IPS-NIHi7 (cell line): ENCODE measurements around the gene ANXA8.
"Not testable (repeated sequence)": the region's sequence is repeated elsewhere in the genome, so short reads cannot be mapped to it uniquely, and the experiment has no call there.

ENCODE experiments used
- DNase-seq: peaks from one replicate; pipeline ENCODE4 v3.0.0; 2012; ENCODE audit warnings: mixed read lengths; ENCODE audit errors: extremely low spot score

Gene ANXA8, protein sequence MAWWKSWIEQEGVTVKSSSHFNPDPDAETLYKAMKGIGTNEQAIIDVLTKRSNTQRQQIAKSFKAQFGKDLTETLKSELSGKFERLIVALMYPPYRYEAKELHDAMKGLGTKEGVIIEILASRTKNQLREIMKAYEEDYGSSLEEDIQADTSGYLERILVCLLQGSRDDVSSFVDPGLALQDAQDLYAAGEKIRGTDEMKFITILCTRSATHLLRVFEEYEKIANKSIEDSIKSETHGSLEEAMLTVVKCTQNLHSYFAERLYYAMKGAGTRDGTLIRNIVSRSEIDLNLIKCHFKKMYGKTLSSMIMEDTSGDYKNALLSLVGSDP

DNA sequence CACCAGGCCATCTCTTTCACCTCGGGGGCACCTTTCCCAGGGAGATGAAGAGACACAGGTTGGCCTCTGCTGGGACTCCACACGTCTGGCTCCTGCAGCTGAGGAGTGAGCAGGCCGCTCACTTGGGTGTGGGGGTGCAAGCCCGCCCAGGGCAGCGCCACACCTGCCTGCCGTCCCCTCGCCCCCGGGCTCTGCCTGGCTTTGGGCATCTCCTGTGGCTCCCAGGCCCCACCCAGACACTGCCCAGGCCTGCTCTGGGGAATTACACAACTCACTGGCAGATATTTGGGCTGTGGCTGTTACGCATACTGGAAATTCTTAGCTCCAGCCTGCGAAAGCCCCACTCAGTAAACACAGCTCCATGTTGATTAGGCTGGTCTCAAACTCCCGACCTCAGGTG is at the start of gene ANXA8:
ANXA8 (minus strand) TSS at position 193 of the 400 bp plus-strand sequence; CDS start at position 11, 182 bp downstream.
- DNase-seq, result not testable (repeated sequence)

DNA sequence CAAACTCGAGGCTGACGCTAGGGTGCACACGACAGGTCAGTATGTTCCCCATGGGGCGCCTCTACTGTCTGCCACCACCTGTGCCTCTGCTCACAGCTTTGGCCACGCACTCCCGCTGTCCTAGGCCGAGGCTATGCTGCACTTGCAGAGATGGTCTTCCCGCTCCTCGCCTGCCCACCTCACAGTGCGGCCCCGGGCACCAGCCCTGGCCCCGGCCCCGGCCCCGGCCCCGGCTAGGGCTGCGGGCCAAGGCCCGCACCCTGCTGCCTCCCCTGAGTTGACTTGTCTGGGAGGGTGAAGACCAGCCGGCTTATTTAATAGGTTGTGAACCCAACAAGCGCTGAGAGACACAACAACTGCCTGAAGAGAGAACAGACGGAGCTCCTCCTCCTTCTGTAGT is 39.6 kb upstream of the ANXA8 start, which contains the start of gene AGAP9:
AGAP9 (minus strand) TSS at position 164 of the 400 bp plus-strand sequence; CDS start at position 52, 112 bp downstream.
- DNase-seq, result not testable (repeated sequence)

DNA sequence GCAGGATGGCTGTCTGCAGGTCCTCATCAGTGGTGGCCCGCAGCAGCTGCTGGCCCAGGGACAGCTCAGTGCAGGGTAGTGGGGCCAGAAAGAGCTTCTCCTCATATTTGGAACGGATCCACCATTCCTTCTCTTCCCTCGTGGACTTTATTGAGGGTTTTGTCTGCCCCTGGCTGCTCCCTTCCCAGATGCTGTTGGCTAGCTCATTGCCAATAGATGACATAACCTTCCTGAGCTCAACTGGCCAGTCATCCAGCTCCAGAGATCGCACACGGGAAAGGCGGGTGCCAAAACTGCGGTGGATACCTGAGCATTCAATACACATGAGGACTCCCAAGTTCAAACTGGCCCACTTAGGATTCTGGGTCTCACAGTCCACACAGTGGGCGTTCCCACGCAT is 18.4 kb upstream of the ANXA8 start:
- DNase-seq, result not testable (repeated sequence)

DNA sequence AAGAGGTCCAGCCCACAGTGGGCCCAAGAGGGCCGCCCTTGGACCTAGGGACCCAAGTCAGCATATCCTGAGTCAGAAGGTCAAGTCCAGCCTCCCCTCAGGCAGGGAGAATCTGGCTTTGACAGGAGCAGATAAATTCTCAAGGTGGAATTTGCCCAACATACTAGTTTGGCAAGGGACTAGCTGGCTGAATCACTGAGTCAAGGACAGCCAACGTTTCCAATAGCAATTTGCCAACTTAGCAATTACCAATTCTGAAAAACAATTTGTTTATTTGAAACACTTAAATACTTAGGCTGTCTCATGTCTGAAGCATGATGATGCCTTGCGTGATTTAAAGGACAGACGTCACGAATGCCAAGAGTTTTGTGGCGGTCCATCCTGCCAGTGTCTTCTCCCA is 10.3 kb upstream of the ANXA8 start:
- not testable (repeated sequence) for DNase-seq

DNA sequence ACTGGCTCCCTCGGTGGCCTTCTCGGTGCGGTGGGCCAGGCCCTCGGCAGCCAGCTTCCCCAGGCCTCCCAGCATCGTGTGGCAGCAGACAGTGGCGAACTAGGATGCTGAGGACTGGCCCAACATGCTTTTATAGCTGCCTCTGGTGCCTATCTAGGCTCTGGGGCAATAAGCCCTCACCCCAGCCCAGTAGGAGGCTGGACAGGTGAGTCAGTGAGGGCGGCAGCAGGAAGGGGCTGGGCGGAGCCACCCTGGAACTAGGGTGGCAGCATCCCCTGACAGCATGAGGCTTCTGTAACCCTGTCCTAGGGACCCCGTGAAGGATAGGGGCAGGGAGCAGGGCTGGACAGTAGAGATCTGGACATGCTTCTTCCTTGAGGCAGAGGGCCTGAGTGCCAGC is 7.7 kb upstream of the ANXA8 start, which contains the start of gene FAM25G:
FAM25G (minus strand) TSS at position 101 of the 400 bp plus-strand sequence; CDS start at position 75, 26 bp downstream.
- DNase-seq, result not testable (repeated sequence)

DNA sequence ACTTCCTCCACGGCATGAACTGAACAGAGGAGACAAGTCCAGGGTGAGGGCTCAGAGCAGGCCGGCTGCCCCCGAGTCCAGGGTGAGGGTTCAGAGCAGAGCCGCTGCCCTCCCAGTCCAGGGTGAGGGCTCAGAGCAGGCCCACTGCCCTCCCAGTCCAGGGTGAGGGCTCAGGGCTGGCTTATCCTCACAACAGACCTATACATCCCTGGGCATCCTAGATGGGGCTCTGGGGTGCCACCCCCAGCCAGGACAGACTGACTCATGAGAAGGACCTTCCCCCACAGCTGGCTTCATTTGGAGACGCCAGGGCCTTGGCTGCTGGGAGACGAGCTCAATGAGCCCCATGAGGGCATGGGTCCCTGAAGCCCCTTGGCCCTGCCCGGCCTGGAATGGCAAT is 5.7 kb upstream of the ANXA8 start:
- not testable (repeated sequence) for DNase-seq

DNA sequence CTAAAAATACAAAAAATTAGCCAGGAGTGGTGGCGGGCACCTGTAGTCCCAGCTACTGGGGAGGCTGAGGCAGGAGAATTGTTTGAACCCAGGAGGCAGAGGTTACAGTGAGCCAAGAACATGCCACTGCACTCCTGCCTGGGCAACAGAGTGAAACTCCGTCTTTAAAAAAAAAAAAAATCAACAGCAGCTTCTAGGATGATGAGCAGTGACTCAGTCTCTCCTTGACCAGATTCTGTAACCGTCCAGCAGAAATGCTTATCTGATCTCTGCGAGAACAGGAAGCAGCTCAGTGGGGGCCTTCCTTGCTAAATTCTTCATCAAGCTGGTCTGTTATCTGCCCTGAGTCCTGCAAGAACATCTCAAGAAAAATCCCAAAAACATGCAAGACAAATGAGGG is 2.0 kb upstream of the ANXA8 start:
- DNase-seq, result not testable (repeated sequence)

DNA sequence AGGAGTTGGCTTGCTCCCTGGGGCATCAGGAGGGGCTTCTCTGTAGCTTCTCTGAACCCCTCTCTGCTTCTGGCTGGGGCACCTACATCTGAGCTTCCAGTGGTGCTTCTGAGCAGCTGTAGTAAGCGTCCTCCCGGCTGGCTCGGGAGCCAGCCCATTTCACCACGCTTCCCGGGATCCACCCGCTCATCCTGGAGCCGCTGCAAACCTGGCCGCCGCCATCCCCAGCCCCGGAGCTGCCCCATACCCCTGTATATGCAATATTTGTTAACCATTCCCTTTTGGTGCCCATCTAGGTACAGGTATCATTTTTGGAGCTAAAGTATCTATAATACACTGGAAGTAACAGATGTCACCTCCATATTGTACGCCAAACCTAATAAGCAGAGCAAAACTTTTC is 871 bp upstream of the ANXA8 start:
- not testable (repeated sequence) for DNase-seq

DNA sequence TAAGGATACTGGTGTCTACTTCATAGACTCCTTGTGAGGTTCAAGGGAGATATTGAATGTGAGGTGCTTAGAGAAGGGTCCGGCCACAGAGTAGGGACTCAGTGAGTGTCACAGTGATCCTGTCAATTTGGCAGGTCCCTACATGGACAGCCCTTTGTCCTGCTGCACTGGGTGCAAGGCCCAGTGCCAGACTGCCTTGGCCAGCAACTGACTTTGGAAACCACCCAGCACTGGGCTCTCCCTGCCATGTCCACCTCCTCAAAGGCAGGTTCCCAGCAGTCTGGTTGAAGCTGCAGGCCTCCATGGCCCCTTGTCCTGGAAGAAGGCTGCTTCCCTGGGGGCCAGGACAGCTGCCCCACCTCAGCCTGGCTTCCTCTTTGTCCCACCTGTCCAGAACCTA is 1.5 kb downstream of the ANXA8 start:
- not testable (repeated sequence) for DNase-seq

DNA sequence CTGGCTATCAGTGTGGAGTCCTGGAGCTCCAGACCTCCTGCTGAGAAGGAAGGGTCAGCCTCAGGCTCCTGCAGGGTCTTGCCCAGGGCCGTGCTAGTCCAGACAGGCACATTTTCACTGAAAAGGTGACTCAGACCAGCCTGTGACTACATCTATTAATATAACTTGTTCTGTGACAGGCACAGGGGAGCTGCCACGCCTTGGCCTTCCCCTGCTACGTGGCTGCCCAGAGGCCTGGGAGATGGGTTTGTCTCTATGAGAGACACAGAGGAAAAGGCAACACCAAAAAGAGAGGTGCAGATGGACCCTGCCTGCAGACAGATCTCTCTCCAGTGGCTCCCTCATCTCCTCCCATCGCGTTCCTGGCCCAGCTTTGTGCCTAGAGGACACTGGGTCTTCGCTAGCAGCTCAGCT is 2.1 kb downstream of the ANXA8 start:
- DNase-seq, result not testable (repeated sequence)

DNA sequence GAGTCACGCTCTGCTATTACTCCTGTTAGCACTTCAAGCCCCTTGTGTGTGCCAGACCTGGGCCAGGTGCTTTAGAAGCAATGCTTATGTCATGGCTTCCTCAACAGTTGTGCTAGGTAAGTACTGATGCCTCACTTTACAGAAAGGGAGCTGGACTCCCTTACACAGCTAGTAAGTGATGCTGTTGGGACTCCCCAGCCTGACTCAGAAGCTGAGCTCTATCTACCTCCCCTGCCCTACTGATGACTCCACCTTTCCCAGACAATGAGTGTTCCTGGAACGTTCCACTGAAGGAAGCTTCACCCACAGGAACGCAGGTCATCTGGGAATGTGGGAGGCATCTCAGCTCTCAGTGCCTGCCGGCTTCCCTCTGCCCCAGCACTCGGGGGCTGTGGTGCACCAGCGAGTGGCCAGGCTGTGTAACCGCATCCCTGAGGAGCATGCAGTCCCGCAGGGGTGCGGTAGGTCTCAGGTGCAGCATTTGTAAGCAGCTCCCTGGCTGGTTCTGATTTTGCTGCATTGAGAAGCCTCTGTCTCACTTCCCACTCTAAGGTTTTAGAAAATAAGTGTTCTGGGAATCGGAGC is 2.6 kb downstream of the ANXA8 start:
- DNase-seq, result not testable (repeated sequence)

DNA sequence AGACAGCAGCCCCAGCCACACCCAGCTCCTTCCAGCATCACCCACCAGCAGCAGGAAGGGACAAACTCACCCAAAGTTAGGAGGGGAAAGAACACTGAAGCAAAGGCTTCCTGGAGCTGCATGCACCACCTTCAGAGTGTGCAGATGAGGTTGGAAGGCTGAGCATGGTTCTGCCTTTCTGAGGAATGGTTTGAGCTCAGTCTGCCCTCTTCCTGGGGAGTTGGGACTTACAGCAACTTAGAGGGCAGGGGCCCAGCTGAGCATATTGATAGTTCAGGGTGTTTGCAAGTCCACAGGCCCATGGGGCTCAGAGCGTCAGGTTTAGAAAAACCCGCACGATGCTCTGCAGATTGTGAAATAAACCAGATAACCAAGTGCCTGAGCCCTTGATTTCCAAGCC is 3.8 kb downstream of the ANXA8 start:
- DNase-seq, result not testable (repeated sequence)

DNA sequence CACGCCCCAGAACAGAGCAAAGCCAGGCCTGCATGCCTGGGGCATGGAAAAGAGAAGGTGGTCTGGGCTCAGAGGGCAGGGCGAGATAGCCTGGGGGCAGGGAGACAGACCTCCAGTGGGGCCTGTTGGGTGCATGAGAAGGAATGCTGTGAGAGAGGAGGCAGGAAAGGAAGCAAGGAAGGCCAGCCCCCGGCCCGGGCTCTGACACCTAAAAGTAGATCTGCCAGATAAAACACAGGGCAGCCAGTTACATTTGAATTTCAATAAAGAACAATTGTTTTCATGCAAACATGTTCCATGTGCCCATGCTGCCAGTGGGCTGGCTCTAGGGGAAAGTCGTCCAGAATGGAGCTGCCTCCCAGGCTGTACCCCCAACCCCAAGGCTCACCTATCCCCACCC is 5.8 kb downstream of the ANXA8 start:
- not testable (repeated sequence) for DNase-seq

DNA sequence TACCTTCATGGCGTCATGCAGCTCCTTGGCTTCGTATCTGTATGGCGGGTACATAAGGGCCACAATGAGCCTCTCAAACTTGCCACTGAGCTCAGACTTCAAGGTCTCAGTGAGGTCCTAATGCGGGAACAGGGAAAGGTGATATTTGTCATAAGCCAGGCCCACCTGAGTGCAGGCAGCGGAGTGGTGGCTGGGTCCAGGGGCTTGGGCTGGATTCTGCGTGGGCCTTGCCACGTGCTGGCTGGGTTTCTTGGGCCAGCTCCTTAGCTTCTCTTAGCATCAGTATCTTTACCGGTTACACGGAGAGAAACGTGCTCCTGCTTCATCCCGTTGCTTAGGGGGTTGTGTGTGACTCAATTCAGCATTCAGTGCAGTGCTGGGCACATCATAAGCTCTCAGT is 6.8 kb downstream of the ANXA8 start:
- not testable (repeated sequence) for DNase-seq

DNA sequence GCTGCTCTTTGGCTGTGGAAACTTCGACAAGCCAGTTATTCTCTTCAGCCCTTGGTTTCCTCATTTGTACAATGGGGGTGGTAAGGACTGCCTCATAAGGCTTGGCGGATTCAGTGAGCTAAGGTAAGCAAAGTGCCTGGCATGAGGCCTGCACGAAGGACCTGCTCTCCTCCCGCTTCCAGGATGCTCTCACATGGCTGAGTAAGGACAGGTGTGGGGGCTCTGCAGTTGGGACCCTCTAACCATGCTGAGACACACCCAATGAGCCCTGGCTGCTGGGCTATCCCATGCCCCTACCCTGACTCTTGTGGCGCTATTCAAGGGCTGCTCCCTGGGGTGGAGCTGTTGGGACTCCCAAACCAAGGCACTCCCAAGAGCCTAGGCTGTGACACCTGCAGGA is 8.8 kb downstream of the ANXA8 start:
- DNase-seq, result not testable (repeated sequence)

DNA sequence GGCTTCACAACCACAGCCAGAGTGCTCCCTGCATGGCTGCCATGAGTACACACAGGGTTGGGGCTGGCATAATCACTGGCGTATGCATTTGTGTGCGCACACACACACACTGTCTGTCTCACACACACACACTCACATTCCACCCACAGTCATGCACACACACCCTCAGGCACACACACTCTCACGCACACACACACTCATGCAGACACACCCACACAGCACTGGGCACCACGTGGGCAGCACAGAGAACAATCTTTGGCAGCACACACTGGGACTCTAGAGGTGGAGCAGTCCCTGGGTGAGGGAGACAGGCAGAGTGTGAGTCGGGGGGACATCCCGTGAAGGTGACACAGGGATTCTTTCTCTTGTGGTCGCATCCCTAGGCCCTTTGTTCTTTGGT is 10.4 kb downstream of the ANXA8 start:
- not testable (repeated sequence) for DNase-seq

DNA sequence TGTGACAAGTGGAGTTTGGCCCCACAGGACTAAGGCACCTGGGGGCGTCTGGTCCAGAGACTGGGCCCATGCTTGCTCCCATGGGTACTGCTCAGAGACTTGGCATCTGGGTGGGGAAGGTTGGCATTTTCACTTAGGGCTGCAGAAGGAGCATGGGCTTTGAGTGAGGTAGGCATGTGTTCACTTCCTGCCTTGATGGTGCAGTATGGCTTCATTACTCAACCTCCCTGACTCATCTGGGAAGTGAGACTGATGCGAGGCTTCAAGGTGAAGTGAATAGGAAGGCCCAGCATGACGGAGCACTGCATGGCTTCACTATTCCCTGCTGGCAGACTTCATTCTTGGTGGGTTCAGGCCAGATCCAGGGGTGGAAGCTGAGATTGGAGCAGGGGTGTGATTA is 11.3 kb downstream of the ANXA8 start:
- not testable (repeated sequence) for DNase-seq

DNA sequence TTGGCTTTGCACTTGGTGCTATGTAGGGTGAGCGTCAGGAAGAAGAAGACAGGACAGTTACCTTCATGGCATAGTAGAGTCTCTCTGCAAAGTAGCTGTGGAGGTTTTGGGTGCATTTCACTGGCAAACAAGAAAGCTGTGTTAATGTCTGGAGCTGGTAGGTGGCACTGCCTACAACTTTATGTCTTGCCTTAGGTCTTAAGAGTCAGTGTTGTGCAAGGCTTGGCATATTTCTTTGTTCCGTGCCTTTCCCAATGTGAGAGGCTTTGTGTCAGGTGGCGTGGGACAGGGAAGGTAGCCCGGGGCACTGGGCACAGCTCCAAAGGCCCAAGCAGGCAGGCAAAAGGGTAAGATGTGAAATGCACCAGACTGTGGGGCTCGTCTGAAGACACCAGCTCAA is 11.8 kb downstream of the ANXA8 start:
- DNase-seq, result not testable (repeated sequence)

DNA sequence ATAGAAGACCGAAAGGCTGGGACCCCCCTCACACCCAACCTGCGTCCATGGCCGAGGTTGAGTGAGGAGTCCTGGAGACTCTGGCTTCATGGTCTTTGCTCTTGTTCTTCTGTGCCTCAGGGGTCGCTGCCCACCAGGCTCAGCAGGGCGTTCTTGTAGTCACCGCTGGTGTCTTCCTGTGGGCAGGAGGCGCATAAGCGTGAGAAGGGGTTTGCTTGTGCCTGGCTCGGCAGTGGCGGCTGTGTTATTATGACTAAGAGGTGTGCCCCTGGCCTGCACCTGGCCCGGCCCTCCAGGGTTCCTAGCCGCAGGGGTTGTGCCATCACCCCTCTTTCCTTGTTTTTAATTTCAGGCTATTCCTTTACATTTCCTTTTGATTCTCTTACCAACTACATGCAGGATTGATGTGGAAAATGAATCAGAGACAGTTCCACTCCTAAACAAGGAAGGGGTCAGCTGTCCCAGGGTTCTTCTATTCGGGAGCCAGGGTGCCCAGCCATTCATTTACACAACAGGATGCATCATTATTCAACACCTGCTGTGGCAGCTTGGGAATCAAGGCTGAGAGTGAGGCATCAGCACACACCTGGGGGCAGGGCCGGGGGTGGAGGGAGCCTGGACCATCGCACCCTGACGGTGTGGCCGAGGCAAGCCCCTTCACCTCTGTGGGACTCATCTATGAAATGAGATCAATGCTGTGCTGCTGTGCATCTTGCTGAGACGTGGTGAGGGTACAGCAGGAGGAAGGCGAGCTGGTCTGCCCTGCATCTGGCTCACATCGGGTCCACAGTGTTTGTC is 15.0 kb downstream of the ANXA8 start:
- DNase-seq, result not testable (repeated sequence)

DNA sequence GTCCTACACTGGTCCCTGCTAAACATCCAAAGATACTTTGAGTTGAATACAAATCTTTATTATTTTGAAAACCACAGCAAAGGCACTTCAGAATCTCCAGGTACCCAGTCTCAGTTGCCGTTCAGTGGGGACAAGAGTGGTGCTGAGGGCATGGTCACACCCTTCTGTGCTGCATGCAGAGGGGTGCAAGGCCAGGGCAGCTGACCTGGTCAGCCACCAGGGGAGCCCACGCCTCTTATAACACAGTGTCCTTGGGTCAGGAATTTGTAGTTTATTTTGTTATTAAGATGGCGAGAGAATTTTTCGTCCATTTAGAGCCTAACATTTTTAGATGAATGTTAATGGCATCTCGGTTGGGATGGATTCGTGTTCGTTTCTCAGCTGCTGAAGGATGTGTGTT is 16.0 kb downstream of the ANXA8 start:
- DNase-seq, result not testable (repeated sequence)

DNA sequence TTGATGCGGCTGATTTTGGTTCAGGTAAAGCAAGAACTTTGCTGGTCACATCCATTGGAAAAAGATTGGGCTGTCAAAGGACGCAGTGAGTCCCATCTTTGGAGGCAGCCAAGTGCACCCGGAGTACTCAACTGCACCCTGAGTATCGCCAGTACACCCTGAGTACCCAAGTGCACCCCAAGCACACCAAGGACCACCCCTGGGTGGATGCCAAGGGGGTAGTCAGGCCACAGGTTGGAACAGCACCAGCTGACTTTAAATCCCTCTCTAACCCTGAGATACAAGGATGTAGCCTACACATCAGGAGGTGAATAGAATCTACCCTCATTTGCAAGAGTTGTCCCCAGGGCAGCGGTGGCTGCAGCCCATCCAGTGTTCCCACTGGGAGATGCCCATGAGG is 16.5 kb downstream of the ANXA8 start:
- not testable (repeated sequence) for DNase-seq
